ENCODE data around the gene DNMT3L. TPM values are rescaled to one million over a fixed set of nuclear protein-coding genes. Genes with fewer than 3 reads are reported as not detected.

Gene DNMT3L
- total and polyA plus RNA-seq, 2 donors (not counting 1 experiment from before 2014, with no cell fraction given): not detected

DNA sequence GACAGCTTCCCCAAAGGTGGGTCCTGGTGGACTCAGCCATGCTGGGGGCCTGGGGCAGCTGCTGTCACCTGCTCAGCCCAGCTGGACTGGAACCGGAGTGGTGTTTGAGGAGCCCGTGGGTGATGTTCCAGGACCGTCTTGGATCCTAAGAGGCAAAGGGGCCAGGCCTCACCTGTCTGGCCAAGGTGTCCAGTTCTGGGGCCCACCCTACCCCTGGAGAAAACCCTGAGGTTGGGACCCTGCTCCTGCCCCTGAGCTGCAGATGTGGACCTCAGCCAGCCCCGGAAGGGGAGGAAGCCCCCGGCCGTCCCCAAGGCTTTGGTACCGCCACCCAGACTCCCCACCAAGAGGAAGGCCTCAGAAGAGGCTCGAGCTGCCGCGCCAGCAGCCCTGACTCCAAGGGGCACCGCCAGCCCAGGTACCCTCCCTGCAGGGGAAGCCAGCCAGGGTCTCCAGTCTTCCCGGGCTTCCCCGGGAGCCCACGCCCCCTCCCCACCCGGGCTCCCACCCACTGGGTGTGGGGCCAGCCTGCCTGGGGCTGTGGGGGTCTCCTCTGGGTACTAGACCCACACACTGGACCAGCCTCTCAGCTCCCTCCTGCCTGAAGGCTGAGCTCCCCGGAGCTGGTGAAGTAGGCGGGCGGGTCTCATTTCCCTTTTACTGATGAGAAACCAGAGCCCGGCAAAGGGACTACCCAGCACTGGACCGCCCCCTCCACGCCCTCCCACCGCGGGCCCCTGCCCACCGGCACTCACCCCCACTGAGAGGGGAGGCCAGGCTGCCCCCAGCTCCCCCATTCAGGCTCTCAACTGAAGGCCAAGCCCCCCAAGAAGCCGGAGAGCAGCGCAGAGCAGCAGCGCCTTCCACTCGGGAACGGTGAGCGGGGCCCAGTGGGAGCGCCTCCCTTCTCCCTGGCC is 25.3 kb upstream of the DNMT3L start:
- no peak overlapping the region for H3K27ac ChIP-seq (ENCODE audit: low read length in 2 of 2)
- H3K36me3 ChIP-seq (replicated peaks in 1 of 2; ENCODE audit: control extremely low read depth in 1 of 2, control insufficient read depth in 1 of 2, extremely low read depth in 1 of 2, insufficient read depth in 2 of 2, low read length in 1 of 2): no peaks in the 10 kb centered on the region
- peaks cover 3 to 4% of the 10 kb centered on the region in 2 donors for H3K4me1 ChIP-seq (ENCODE audit: control insufficient read depth in 2 of 2, insufficient read depth in 2 of 2, low read length in 2 of 2)
- H3K27me3 Mint-ChIP-seq: no peaks in the 10 kb centered on the region
- no peak overlapping the region for H3K4me2 ChIP-seq (replicated peaks; ENCODE audit: low read depth, low read length, poor library complexity, severe bottlenecking)
- no peaks in the 10 kb centered on the region for H3K9me3 Mint-ChIP-seq (ENCODE audit: insufficient read depth)
- intact Hi-C loops (cut with micrococcal nuclease): no loop called here
- WGBS (ENCODE audit: insufficient coverage): 83% methylated on average over 27 of the region's 31 CpGs
- CTCF ChIA-PET: interaction anchor here (1.2 kb wide), 1 partner anchor 10 kb away, joined by 5 read pairs; no protein-coding TSS in a partner anchor
- no peak overlapping the region for H3K9ac ChIP-seq (ENCODE audit: low read length)
- H3K4me1 Mint-ChIP-seq: peaks cover 20% of the 10 kb centered on the region
- H3K27ac Mint-ChIP-seq: no peak overlapping the region
- no peaks in the 10 kb centered on the region for H4K20me1 ChIP-seq (ENCODE audit: control insufficient read depth, insufficient read depth, low read length, poor library complexity, severe bottlenecking)
- POLR2A ChIA-PET: no interaction called here
- TF ChIP-seq EZH2 (IDR thresholded peaks at IDR 0.05; ENCODE audit: borderline replicate concordance, insufficient read depth, low read depth, low read length, poor library complexity, severe bottlenecking): no peak
- TF ChIP-seq, protein P1, sequence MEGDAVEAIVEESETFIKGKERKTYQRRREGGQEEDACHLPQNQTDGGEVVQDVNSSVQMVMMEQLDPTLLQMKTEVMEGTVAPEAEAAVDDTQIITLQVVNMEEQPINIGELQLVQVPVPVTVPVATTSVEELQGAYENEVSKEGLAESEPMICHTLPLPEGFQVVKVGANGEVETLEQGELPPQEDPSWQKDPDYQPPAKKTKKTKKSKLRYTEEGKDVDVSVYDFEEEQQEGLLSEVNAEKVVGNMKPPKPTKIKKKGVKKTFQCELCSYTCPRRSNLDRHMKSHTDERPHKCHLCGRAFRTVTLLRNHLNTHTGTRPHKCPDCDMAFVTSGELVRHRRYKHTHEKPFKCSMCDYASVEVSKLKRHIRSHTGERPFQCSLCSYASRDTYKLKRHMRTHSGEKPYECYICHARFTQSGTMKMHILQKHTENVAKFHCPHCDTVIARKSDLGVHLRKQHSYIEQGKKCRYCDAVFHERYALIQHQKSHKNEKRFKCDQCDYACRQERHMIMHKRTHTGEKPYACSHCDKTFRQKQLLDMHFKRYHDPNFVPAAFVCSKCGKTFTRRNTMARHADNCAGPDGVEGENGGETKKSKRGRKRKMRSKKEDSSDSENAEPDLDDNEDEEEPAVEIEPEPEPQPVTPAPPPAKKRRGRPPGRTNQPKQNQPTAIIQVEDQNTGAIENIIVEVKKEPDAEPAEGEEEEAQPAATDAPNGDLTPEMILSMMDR (IDR thresholded peaks at IDR 0.05): no peak
- no peak overlapping the region for H3K4me3 ChIP-seq (ENCODE audit: control extremely low read depth in 1 of 5, extremely low read depth in 1 of 5, insufficient read depth in 1 of 5, low read depth in 2 of 5, low read length in 4 of 5)
- DNase-seq (no peak), ATAC-seq (ENCODE audit: low read depth) (no peak)
- H3K27me3 ChIP-seq (replicated peaks in 1 of 4; ENCODE audit: control extremely low read depth in 1 of 4, control insufficient read depth in 3 of 4, insufficient read depth in 4 of 4, low read length in 3 of 4): no peaks in the 10 kb centered on the region
- H3K4me3 Mint-ChIP-seq: no peak overlapping the region
- H3K9me3 ChIP-seq (ENCODE audit: control extremely low read depth in 1 of 3, control insufficient read depth in 2 of 3, insufficient read depth in 1 of 3, low read length in 2 of 3): no peaks in the 10 kb centered on the region
- no peaks in the 10 kb centered on the region for H3K79me2 ChIP-seq (ENCODE audit: control insufficient read depth, insufficient read depth, low read length)
- H2AFZ ChIP-seq (ENCODE audit: insufficient read depth, low read depth, low read length, poor library complexity, severe bottlenecking): no peak overlapping the region

DNA sequence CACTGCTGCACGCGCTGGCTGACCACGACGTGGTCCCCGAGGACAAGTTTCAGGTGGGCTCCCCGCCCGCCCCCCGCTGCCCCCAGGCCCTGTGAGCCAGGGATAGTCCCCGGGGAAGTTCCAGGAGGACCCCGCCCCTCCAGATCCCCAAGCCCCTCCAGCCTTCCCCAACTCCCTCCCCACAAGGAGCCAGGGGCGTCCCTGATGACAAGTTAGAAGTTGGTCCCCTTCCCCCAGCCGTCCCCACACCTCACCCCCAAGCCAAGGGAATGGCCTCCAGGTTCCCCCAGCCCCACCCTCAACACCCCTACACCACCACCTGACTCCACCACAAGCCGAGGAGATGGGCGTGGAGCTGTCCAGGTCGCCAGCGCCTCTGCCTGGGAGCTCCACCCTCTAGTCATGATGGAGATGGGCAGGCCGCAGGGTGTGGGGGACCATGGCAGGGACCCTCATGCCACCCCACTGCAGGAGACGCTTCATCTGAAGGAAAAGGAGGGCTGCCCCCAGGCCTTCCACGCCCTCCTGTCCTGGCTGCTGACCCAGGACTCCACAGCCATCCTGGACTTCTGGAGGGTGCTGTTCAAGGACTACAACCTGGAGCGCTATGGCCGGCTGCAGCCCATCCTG is 24.5 kb upstream of the DNMT3L start:
- CTCF ChIA-PET: interaction anchor here (1.2 kb wide), 1 partner anchor 11 kb away, joined by 5 read pairs; no protein-coding TSS in a partner anchor
- peaks cover 17% of the 10 kb centered on the region for H3K4me1 Mint-ChIP-seq
- Histone ChIP-seq H2AFZ (ENCODE audit: insufficient read depth, low read depth, low read length, poor library complexity, severe bottlenecking) (no peak overlapping the region), H3K9ac (ENCODE audit: low read length) (no peak overlapping the region), H3K36me3 (replicated peaks in 1 of 2; ENCODE audit: control extremely low read depth in 1 of 2, control insufficient read depth in 1 of 2, extremely low read depth in 1 of 2, insufficient read depth in 2 of 2, low read length in 1 of 2) (no peaks in the 10 kb centered on the region), H3K4me2 (replicated peaks; ENCODE audit: low read depth, low read length, poor library complexity, severe bottlenecking) (no peak overlapping the region), H3K79me2 (ENCODE audit: control insufficient read depth, insufficient read depth, low read length) (no peaks in the 10 kb centered on the region), H3K27me3 (replicated peaks in 1 of 4; ENCODE audit: control extremely low read depth in 1 of 4, control insufficient read depth in 3 of 4, insufficient read depth in 4 of 4, low read length in 3 of 4) (no peaks in the 10 kb centered on the region), H3K4me3 (ENCODE audit: control extremely low read depth in 1 of 5, extremely low read depth in 1 of 5, insufficient read depth in 1 of 5, low read depth in 2 of 5, low read length in 4 of 5) (no peak overlapping the region), H3K4me1 (ENCODE audit: control insufficient read depth in 2 of 2, insufficient read depth in 2 of 2, low read length in 2 of 2) (peaks cover 3 to 7% of the 10 kb centered on the region in 2 donors), H3K27ac (ENCODE audit: low read length in 2 of 2) (no peak overlapping the region), H4K20me1 (ENCODE audit: control insufficient read depth, insufficient read depth, low read length, poor library complexity, severe bottlenecking) (no peaks in the 10 kb centered on the region), H3K9me3 (ENCODE audit: control extremely low read depth in 1 of 3, control insufficient read depth in 2 of 3, insufficient read depth in 1 of 3, low read length in 2 of 3) (no peaks in the 10 kb centered on the region)
- H3K27me3 Mint-ChIP-seq: no peaks in the 10 kb centered on the region
- DNase-seq (no peak), ATAC-seq (ENCODE audit: low read depth) (no peak)
- WGBS (ENCODE audit: insufficient coverage): 87% methylated on average over 17 of the region's 21 CpGs
- no peaks in the 10 kb centered on the region for H3K9me3 Mint-ChIP-seq (ENCODE audit: insufficient read depth)
- no peak overlapping the region for H3K27ac Mint-ChIP-seq
- intact Hi-C loops (cut with micrococcal nuclease): no loop called here
- POLR2A ChIA-PET: no interaction called here
- TF ChIP-seq EZH2 (IDR thresholded peaks at IDR 0.05; ENCODE audit: borderline replicate concordance, insufficient read depth, low read depth, low read length, poor library complexity, severe bottlenecking): no peak
- H3K4me3 Mint-ChIP-seq: no peak overlapping the region

All from B cell (primary cell).